Fibroblast of villous mesenchyme (primary cell): Measurements from ENCODE around the gene ERBB2. TPM values are rescaled to one million over a fixed set of nuclear protein-coding genes. Genes with fewer than 3 reads are reported as not detected.
A peak's percentile ranks its signal among the peaks of the same experiment; 100 is the strongest.

ENCODE experiments used
- DNase-seq: peaks from one replicate; pipeline ENCODE4 v3.0.0-alpha.2; 2010; ENCODE audit warnings: low read depth
- H3K4me3 ChIP-seq: 2 replicates; pipeline ENCODE4 v1.5.1; 2011; ENCODE audit warnings: low read depth, mild to moderate bottlenecking, low read length
- total RNA-seq: library from RNA; depleted of rRNA; stranded (reverse); fragments of >200 nt; gene quantifications from 2 replicates; pipeline ENCODE4 v1.2.3, GENCODE V29; 2012
- TF ChIP-seq, protein P1 (sequence below): IDR thresholded peaks from 2 replicates; pipeline ENCODE4 v1.5.1; 2012; ENCODE audit warnings: low read depth, mild to moderate bottlenecking, low read length; ENCODE audit not compliant: insufficient read depth

ERBB2 gene
- total RNA-seq, 1 donor, result 47.1 TPM

DNA sequence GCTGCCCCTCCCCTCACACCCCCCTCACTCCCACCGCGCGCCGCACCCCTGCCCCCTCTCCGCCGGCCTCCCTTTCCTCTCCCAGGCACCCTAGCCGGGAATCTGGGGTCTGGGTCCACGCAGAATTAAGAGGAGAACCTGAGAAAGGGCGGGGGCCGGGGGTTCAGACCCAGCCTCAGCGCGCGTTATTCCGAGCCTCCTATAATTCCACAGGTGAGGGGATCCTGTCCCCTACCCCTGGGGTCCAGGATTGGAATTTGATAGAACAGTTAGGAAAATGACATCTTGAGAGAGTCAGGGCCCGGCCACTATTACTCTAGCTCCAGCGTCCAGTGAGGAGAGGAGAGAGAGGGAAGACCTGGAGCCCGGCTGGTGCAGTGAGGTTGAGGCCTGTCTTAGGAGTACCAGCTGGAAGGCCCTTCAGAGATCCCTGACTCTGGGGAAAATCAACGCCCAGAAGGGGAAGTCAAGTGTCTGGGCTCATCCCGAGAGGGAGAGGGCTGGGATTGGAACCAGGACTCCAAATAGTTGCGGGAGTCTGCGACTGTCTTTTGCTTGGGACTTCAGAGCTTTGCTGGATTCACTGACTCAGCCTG lies 55.2 kb downstream of the ERBB2 start:
- H3K4me3 ChIP-seq, result peak overlapping the region; percentile 73
- TF ChIP-seq, protein P1, sequence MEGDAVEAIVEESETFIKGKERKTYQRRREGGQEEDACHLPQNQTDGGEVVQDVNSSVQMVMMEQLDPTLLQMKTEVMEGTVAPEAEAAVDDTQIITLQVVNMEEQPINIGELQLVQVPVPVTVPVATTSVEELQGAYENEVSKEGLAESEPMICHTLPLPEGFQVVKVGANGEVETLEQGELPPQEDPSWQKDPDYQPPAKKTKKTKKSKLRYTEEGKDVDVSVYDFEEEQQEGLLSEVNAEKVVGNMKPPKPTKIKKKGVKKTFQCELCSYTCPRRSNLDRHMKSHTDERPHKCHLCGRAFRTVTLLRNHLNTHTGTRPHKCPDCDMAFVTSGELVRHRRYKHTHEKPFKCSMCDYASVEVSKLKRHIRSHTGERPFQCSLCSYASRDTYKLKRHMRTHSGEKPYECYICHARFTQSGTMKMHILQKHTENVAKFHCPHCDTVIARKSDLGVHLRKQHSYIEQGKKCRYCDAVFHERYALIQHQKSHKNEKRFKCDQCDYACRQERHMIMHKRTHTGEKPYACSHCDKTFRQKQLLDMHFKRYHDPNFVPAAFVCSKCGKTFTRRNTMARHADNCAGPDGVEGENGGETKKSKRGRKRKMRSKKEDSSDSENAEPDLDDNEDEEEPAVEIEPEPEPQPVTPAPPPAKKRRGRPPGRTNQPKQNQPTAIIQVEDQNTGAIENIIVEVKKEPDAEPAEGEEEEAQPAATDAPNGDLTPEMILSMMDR, result no peak
- DNase-seq, result no peak

DNA sequence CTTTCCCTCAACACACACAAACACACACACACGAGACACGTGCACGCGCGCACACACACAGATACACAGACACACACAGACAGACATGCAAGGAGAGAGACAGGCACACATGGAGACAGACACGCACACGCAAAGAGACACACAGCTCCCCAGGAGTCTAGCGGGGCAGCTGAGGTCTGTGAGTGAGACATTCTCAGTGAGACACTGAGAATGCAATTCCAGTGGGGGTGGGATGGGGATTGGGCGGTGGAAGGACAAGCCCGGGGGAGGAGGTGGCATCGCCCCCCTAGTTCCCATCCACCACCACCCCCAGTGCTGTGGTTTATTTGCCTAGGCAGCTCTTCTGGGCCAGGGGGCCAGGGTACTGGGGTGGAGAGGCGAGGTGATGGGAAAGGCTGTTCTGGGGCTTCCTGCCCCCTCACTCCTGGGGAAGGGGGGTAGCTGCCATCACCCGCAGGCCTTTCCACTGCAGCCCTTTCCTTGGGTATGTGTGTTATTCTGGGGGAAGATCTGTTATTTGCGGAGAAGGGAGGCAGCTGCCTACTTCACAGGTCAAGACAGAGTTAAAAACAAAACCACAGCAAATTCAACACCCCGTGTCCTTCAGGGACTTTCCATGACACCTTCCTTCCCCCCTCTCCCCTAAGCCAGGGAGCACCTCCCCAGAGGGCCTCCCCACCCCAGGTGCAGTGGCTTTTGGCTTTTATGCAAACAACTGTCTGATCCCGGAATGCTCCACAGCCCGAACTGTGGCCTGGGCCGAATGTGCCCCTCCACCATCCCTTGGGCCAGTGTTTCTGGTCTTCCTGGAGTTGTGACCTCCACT lies 55.9 kb downstream of the ERBB2 start:
- DNase-seq, result no peak
- no peak overlapping the region for H3K4me3 ChIP-seq
- TF ChIP-seq, protein P1, result no peak

DNA sequence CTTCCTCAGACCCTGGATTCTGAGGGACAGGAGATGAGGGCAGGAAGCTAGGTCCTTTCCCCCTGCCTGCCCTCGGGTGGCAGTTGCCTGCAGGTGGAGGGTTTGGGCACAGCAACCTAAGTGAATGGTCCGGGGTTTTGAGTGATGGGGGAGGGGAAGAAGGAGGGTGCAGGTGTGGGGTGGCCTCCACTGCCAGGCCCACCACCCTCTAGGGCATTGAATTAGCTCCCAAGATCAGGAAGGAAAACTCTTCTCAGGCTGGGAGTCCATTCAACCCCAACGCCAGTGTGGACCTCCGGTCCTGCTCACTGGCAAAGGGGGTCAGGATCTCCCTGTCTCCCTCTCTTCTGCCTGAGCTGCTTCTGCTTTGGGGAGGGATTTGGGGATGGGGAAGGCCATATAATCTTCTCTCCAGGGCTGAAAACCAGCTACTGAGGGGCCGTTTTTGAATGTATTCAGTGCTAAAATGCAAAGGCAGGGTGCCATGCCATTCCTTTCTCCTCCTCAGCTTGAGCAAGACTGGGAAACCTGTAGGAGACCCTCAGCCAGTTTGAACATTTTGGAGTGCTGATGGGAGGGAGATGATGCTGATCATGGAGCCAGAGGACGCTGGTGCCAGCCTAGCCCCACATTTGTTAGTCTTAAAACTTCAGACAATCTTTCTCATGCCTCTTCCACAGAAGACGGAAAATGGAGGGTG lies 56.7 kb downstream of the ERBB2 start:
- no peak overlapping the region for H3K4me3 ChIP-seq
- TF ChIP-seq, protein P1, result no peak
- no peak for DNase-seq

DNA sequence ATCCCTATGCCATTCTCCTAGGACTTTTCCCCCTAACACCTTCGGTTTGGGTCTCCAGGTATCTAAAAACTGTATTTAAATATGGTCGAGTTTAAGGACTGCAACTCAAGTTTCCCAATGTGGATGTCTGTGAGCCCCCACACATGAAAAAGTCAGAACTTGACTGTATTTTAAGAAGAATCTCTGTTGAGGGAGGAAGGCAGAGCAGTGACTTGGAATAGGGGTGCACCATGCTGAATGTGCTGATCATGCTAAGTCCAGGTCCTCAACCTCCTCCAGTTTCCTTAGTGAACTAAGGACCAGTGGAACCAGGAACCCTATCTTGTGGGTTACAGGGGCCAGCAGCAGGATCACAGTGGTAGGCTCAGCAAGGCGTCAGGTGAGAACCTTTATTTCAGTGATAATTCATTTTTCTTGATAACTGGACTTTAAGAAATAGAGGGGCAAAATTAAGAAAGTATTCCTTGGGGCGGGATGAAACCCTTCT lies 57.4 kb downstream of the ERBB2 start:
- H3K4me3 ChIP-seq, result no peak overlapping the region
- DNase-seq, result no peak
- TF ChIP-seq, protein P1, result no peak

DNA sequence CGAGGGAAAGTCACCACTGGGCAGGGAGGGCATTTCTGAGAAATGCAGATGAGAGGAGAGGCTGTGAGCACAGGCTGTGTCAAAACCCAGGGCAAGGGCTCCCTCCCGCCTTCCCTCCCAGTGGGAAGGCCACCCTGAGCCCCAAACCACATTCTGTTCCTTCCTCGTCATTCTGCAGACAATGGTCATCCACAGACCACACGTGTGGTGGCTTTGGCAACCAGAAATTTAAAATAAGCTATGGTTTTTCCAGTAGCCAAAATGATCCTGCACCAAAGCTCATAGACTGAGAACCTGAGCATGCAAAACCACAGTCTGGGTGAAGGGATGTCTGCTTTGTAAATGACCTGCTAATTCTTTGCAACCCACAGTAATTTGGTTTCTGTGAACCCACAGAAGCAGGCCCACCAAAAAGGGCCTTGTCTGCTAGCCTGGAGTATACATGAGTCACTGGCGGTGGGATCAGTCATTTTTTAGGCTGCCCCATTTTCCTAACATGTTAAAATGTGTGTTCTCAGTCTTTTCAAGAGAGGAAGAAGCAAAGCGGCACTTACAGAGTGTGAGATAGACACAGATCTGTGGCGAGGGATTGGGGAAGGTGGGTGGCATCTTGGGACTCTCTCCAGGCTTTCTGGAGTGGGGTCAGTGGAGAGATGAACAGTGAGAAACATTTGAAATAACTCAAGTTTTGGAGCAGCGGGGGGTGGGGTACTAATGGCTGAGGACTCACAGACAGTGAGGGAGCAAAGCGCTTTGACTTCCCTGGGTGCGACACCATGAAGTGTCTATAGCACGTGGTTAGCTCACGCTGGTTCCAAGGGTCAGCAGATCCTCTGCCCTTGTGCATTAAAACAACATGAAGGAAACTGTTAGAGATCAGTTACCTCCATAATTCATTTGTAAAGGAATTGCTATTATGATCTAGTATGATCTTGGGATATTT lies 58.3 kb downstream of the ERBB2 start:
- DNase-seq, result no peak
- H3K4me3 ChIP-seq, result no peak overlapping the region
- TF ChIP-seq, protein P1, result no peak

DNA sequence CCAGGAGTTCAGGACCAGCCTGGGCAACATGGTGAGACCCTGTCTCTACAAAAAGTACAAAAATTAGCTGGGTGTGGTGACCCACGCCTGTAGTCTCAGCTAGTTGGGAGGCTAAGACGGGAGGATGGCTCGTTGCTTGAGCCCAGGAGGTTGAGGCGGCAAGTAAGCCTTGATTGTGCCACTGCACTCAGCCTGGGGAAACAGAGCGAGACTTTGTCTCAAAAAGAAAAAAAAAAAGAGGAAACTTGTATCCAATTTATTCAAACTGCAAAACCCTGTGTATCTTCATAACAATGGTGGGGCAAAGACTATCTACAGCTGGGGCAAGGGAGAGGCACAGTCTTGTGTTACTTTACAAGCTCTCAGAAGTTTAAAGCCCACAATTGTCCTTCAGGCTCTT lies 59.3 kb downstream of the ERBB2 start:
- TF ChIP-seq, protein P1, result no peak
- H3K4me3 ChIP-seq, result no peak overlapping the region
- DNase-seq, result no peak
